Choroid plexus epithelial cell (primary cell): Measurements from ENCODE around the gene ATXN7.

Experiments used
- DNase-seq: peaks from one replicate; pipeline ENCODE4 v3.0.0-alpha.2; 2010; ENCODE audit warnings: low read depth
- H3K4me3 ChIP-seq: 2 replicates; pipeline ENCODE4 v1.5.1; 2011; ENCODE audit warnings: low read depth, mild to moderate bottlenecking, control low read depth, low read length, moderate library complexity
- TF ChIP-seq, protein P1 (sequence below): conservative IDR thresholded peaks from 2 replicates; pipeline ENCODE4 v1.5.1; 2011; ENCODE audit warnings: low read depth, mild to moderate bottlenecking, control low read depth, inconsistent platforms, low read length, moderate library complexity

The ATXN7 gene

DNA sequence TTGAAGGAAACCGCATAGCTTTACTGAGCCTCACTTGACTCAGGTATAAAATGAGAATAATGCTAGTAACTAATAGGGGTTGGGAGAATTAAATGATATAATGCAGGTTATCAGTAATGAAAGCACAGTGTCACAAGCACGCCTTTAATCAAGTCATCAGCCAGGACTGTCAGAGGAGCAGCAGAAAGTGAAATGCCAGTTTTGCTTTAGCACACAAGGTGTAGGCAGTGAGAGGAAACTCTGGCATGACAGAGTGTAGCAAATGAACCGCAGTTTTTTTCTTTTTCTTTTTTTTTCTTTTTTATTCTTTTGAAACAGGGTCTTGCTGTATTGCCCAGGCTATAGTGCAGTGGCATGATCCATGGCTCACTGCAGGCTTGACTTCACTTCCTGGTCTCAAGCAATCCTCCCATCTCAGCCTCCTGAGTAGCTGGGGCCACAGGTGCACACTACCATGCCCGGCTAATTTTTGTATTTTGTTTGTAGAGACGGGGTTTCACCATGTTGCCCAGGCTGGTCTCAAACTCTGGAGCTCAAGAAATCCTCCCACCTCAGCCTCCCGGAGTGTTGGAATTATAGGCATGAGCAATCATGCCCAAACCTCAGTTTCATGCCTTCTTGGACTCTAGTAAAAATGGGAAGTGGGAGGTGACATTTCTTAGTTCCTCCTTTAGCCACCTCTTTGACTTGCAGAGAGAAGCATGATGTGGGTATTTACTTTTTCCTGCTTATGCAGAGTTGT, 58.2 kb downstream of the ATXN7 start:
- DNase-seq = no peak
- H3K4me3 ChIP-seq = no peak overlapping the region
- TF ChIP-seq, protein P1, sequence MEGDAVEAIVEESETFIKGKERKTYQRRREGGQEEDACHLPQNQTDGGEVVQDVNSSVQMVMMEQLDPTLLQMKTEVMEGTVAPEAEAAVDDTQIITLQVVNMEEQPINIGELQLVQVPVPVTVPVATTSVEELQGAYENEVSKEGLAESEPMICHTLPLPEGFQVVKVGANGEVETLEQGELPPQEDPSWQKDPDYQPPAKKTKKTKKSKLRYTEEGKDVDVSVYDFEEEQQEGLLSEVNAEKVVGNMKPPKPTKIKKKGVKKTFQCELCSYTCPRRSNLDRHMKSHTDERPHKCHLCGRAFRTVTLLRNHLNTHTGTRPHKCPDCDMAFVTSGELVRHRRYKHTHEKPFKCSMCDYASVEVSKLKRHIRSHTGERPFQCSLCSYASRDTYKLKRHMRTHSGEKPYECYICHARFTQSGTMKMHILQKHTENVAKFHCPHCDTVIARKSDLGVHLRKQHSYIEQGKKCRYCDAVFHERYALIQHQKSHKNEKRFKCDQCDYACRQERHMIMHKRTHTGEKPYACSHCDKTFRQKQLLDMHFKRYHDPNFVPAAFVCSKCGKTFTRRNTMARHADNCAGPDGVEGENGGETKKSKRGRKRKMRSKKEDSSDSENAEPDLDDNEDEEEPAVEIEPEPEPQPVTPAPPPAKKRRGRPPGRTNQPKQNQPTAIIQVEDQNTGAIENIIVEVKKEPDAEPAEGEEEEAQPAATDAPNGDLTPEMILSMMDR = no peak

DNA sequence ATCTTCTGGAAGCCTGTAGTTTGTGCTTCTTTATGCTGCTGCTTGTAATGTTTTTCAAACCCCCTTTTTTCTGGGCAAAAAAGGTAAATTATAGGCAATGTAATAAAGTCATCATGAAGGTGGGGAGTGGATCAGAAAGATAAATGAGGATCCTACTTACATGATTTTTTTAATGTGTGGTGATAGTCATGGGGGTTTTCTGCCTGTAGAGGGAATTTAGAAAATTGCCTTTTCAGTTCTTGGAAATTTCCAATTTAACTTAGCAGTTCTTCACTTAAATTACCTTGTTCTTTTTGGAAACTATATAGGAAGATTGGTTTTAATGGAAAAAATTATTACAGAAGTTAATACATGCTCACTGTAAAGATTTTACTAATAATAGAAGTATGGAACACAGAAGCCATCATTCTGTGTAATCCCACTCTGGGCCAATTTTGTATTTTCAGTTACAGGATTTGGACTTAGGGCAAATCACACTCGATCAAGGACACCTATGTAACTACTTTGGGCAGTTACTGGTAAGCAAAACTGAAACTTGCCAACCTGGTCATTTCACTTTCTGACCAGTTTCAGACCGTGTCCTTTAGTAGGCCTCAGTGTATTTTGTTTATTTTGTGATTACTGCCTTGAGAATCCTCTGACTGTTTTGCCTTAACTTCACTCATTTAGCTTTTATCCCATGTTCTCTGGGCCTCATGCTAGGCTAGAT, 59.0 kb downstream of the ATXN7 start:
- no peak overlapping the region for H3K4me3 ChIP-seq
- TF ChIP-seq, protein P1 = no peak
- DNase-seq = no peak

DNA sequence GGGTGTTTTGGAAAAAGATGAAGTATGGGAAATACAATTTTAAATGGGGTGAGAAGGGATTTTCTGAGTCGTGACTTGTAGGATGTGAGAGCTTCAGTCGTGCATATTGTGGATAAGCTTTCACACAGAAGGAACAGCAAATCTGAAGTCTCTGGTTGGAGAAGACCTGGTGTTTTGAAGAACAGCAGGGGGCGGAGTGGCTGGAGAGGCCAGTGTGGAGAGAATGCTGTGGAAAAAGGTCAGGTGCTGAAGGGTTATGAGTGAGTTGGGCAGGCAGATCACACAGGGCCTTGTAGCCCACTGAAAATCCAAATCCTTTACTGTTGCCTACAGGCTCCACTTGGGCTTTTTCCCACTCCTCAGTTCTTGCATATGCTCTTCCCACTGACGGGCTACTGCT, 62.6 kb downstream of the ATXN7 start:
- no peak for DNase-seq
- TF ChIP-seq, protein P1 = no peak
- no peak overlapping the region for H3K4me3 ChIP-seq

DNA sequence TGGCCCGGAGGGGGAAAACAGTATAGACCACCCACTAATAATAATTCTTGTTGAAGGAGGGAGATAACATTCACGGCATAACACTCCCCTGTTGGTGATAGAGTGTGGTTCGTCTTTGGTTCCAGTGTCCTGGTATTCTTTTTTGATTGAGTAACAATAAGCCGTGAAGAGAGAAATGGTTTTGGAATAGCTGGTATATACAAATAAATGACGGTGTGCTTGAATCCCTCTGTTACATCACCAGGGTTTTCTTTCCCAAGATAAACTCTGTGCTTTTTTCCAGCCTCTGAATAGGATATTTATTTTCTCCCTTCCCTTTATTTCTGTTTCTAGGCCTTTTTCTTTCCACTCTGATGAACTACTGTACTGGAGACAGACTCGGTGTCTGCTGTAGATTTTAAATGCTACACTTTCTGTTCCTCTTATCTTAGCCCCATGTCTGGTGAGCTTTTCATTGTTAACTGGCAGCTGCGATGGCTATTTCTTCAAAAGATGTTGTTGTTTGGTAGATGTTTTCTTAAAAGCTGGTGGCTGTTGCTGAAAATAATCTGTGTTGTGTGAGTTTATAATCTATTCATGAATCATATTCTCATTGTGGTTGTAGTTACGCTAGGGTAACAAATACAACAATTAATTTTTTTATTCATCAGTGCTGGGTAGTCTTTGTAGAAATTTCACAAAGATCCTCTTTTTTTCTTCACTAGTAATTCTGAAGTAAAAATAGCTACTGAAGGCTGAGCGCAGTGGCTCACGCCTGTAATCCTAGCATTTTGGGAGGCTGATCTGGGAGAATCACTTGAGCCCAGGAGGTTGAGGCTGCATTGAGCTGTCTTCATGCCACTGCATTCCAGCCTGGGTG, 64.0 kb downstream of the ATXN7 start:
- no peak for DNase-seq
- TF ChIP-seq, protein P1 = no peak
- no peak overlapping the region for H3K4me3 ChIP-seq

DNA sequence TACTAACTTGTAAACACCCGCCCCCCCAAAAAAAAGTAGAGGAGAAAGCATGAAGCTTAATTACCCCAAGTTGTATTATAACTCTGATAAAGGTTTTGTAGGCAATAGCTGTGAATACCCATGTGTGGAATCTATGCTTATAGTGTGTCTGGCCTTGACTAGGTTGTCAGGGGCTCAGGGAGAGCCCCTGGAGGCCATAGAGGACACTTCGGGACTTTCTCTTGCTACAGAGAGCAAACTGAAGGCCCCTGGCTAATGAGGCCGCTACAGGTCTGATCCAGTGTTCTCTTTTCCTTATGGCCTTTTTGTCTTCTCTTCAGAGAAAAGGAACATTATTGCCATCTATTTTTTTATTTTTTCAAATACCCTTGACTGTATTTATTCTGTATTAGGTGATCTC, 67.6 kb downstream of the ATXN7 start:
- DNase-seq = no peak
- TF ChIP-seq, protein P1 = no peak
- H3K4me3 ChIP-seq = no peak overlapping the region

DNA sequence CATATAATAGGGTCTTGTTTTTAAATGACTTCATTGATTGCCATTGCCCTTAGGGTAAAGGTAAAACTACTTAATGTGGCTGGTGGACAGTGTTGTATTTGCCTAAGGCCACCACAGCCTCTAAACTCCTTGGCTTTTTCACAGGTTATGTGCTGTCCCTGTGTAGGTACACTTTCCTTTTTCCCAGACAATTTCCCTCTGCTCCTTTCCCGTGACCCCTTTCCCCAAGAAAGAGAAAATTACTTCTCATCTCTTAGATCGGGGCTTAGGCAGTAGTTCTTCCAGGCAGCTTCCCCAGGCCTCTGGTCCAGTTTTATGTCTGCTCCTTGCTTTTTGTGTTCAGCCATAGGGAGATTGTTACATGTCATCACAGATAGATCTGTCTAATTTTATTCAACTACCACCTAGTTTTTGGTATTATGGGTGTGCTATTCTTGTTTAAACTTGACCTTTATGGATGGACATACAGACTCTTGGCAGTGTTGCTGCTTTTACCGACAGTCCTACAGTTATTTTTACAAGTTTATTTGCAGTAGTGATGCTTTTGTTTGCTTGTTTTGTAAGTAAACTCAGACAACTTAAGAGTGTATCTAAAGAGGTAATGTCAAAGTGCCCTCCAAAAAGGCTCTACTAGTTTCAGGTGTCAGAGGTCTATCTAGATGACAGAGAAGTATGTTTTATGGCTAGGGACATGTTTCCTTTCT, 69.0 kb downstream of the ATXN7 start:
- H3K4me3 ChIP-seq = no peak overlapping the region
- no peak for DNase-seq
- TF ChIP-seq, protein P1 = no peak
